Measurements from ENCODE around the gene LITAFD.
A peak's percentile ranks its signal among the peaks of the same experiment; 100 is the strongest.
"Not testable (repeated sequence)": the region's sequence is repeated elsewhere in the genome, so short reads cannot be mapped to it uniquely, and the experiment has no call there.

The LITAFD gene

DNA sequence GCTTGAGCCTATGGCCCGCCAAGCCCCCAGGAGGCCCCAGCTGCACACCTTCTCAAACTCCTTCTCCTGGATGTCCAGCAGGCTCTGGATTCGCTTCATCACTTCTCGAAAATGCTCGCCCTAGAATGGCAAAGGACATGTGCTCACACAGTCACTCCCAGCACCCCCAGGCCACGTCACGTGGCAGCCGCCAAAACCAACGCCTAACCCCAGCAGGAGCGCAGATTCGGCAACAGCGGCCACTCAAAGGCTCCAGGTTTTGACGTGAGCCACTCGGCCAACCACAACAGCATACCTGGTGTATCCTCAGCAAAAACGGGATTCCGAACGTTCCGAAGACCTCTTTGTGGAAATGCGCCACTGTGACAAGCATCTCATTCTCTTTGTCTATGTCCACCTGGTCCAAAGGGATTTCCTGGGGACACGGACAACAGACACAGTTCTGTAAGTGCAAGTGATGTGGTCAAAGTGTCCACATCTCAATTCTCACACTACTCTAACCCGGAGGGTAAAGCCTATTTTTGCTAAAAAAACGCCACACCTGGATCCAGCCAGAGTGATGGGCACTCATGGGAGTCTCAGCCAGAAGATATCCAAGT lies 12.7 kb downstream of the LITAFD start:
- no peak for DNase-seq (ENCODE audit: low spot score)

DNA sequence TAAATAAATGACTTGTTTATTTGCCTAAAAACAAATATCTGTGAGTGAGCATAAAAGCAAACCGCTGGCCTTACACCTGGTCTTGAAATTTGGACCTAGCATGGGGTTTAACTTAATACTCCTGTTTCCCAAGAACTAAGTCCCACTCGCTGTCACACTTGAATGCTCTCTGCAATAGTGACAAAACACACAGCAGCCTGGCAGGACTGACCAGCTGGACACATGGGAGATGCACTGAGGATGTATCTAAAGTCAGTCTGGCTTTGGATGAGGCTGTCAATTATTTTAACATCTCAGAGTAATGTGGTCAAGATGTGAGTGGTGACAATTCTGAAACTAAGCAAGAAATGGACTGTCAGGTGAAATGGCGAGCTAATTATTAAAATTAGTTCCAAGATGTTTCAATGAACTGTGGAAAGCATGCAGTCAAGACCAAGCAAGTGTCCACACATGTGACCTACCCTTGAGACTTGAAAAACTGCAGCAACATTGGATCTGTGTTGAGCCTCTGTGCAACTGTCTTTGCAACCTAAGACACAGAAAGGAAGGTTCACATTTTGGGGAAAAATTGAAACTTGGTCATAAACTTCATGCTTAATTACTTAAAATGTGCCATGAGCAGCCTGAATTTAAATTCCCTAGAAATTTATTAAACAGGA lies 16.6 kb downstream of the LITAFD start:
- DNase-seq (ENCODE audit: low spot score), result no peak

DNA sequence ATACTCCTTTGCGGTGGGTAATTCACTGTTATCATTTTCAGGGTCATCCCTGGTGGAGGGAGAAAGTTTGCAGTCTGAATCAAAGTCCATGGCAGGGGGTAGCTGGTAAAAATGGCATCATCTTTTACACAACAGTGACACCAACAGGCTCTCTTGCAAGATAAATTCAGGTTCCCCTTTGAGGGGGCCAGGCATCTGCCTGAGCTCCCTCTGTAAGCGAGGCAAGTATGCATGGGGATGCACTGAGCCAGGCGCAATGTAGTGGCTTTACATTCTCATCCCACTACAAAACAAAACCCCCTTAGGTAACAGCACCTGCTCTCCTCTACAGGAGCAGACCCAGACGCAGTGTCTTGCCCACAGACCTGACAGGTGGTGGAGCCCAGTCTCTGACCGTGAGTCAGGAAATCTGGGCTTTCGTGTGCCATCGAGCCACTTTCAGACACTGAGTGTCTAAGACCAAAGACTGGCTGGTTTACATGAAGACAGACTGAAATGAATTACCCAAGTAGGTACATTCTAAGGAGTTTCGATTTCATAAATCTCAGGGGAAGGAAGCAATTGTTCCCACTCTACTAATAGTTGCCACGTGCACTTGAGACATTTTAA lies 17.7 kb downstream of the LITAFD start:
- DNase-seq (ENCODE audit: low spot score), result no peak

DNA sequence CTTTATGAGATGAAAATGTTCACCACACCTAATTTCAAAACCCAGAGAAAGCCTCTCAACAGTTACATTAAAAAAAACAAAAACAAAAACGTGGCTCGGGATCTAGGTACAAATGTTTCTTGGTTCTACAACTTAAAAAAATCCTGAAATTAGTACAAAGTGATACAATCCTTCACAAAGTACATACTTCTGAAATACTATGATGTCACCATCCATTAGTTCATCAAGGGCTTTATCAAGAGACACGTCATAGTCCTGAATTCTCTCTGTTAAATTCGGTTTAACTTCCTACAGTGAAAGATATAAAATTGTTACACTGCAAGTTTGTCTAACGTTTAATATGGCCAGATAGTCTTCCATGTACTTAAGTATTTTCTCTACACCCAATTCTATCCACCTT lies 18.2 kb downstream of the LITAFD start:
- DNase-seq (ENCODE audit: low spot score), result no peak

DNA sequence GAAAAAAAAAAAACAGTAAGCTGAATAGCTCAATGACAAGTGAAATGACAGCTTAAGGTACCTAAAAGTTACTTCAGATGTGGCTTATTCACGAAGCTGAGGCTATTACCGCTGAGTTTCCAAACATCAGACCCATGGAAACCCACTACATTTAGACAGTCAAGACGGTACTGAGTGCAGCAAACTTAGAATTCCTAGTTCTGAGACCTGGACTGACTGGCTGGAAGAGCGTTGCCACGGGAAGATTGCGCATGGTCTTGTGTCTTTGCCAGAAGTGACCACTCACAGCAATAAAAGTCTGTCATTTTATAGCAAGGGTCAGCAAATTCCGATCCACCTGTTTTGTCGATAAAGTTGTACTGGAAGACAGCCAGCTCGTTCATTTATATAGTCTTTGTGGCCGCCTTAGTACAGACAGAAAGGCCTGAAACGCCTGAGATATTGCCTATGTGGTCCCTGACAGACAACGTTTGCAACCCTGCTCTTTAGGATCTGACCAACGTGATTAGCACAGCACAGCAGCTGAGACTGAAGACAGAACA lies 19.2 kb downstream of the LITAFD start:
- no peak for DNase-seq (ENCODE audit: low spot score)

DNA sequence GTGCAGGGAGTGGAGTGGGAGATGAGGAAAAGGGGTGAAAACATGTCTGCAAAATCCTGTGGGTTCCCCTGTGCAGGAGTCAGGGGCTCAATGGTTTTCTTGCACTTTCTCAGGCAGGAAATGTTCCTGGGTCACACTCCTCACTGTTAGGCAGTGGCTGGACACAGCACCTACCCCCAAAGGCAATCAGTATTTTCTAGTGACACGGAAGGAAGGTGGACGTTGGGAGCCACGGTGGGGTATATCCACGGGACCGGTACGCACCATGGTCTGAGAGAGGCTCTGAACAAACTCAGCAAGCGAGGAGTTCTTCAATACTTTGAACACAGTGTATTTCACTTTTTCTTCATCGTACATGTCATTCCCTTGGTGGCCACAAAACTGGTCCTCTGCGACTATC lies 20.9 kb downstream of the LITAFD start:
- no peak for DNase-seq (ENCODE audit: low spot score)

DNA sequence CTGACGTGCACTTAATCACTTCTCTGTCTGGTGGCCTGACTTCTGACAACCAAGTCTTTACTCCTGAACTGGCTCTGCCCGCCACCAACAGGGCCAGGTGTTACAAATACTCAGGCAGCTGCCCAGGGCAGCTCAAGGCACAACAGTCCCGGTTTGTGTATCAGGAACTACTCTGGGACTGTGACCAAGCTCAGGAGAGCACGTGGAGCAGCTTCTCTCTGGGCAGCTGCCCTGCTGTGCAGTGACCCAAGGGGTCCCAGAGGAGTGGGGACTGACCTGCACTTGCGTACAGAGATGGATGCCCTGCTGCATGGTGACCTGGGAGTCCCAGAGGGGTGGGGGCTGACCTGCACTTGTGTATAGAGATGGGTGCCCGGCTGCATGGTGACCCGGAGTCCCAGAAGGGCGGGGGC lies 21.9 kb downstream of the LITAFD start:
- DNase-seq (ENCODE audit: low spot score), result no peak

DNA sequence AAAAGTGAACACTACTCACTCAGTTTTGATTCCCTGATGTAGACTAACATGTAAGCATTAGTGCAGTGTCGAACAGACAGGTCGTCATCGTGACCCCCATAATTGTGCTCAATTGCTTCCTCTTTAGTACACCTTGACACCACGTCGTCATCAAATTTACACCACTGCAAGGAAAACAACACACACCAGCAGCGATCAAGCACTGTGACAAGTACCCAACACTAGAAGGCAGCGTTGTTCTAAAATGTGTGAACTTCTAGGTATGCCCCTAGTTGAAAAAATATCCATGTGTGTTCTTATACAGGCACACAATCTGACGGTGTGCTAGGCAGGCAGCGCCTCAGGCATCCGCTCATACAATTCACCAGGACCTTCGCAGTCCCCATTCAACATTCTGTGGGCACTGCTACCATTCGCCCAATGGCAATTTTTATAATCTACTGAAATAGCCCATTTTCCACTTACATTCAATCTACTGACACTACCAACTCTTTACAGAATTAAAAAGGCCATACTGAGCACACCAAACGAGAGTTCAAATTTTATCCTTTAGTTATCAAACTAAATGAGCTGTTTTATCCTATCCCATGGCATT lies 23.1 kb downstream of the LITAFD start:
- peak; percentile 39 for DNase-seq (ENCODE audit: low spot score)

DNA sequence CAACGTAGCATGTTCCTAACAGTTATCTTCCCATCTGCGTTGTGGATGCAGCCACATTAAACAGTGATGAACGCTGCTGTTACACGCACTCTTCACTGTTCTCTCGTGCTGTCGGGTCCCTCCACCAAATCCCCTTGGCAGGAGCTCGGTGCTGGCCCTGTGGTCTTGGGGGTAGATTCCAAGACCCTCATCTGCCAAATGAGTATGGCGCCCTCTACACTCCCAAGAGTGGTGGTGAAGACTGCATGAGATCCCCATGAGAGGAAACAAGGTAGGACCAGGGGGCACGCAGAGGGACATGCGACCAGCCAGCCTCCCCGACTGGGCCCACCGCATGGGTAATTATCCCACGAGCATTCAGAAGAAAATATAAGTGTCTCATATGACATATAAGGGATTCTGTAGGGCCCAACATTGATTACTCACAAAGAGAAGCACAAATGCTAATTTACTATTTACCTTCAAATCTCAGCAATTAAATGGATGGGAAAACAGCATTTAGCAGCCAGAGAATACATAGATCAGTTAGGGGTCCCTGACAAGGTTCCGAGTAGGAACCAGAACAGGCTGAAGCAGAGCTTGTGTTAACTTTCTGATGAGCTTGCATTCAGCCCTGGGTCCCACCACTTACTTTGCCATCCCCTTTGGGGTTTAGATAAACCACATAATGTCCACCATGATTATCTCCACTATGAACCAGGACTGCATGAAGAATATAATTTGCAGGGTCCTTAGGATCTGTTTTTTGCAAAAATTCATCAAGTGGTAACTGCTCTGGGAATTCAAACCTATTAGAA lies 23.8 kb downstream of the LITAFD start:
- no peak for DNase-seq (ENCODE audit: low spot score)

DNA sequence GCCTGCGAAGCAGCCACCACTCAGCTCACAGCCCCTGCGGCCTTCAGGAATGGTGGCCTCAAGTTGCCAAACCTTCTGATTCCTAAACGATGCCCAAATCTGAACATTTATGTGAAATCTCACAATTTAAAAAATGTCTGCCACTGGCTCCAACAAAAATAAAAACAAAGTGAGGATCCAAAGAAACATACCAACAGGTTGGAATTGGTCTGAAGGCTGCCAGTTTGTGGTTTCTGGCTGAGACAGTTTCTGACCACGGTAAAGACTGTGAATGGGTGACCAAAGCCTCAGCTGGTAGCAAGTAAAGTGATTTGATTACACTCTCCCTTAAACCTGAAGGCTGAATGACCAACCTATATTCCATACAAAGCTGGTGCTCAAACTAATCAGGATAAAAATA lies 24.9 kb downstream of the LITAFD start:
- DNase-seq (ENCODE audit: low spot score), result no peak

DNA sequence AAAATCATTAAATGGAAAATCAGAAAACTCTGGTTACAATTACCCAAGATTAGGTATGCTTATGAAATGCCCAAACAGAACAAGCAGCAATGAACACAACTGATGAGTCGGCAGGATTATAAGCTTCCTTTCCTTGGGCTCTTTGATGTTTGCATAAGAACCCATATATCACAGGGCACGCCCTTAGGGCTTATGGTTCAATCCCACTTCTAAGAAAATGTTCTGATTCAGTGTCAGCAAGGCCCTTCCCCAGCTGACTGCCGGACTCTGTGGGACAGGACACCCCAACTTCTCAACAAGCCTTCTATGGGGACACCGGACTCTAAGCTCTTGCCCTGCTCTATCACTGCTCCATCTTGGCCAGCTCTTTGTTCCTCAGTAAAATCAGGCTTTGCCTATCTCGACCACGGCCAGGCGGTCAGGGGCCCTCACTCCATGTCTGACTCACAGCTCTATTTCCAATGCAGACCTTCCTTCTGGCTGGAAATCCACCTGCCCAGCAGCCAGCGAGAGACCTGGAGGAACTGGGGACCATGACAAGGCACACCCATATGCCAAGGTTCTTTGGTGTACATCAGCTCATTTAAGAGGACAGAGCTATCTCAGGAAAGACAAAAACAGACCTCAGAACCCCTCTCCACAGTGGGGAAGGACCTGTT lies 26.8 kb downstream of the LITAFD start:
- no peak for DNase-seq (ENCODE audit: low spot score)

DNA sequence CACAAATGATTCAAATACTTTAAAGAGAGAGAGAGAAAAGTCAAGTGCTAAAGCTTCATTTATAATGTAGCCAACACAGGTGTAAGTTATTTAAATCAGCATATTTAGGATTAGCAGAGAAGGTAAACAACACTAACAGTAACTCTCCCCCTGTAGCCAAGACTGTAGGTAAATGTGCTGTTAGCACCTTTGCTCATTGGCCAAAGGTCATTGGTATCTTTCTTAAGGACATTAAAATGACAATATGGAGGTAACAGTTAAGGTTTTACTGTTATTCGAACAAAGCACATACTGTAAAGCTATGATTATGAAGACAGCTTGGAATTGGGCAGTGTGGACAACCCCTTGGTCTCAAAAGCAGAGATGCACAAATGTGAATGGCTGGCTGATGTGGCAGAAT lies 28.7 kb downstream of the LITAFD start:
- no peak for DNase-seq (ENCODE audit: low spot score)

DNA sequence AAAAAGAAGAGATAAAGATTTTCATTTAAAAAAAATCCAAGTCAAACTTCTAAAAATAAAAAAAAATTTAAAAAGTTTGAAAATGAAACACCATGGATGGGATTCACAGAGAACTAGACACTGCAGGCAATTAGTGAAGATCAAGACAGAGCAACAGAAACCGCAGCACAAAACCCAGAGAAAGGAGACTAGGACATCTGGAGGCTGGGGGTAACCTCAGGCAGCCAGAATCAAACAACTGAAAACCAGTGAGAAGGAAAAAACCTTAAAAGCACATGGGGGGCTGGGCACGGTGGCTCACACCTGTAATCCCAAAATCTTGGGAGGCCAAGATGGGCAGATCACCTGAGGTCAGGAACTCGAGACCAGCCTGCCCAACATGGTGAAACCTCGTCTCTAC lies 30.6 kb downstream of the LITAFD start:
- DNase-seq (ENCODE audit: low spot score), result no peak

DNA sequence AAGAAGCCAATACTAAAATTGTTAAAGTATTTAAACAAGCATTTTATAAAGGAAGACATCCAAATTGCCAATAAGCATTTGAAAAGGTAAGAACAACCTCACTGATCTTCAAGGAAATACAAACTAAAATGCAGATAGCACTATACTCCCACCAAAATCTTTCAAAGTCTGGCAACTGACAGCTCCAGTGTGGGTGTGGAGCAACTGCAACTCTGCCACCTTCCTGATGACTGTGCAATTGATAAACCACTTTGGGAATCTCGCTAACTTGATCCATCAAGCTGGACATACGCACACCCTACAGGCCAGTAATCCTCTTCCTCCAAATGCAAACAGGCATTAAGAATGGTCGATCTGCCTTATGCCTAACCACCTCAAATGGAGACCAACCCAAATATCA lies 31.9 kb downstream of the LITAFD start:
- DNase-seq (ENCODE audit: low spot score), result no peak

DNA sequence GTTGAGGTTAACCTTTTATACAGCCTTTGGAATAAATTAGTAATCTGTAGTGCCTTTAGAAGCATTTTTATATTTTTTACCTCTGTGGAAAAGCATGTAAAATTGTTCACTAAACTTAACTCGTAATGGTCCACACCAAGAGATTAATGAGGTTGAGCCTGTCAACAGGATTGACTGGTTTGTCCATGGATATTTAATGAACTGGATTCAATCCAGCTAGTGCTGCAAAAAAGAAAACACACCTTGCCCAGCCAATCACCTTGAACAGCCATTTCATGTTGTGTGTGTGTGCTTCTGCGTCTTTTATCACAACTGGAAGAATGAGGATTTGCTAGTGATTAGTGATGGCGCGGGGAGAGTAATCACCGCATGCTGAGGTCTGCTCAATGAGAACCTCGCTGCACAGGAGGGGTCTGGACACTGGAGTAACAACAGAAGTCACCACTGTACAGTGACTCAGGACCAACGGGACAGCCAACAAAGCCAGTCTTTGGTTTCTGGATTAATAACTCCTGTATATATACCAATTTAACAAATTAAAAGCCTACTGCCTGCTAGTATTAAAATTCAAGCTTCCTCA lies 33.7 kb downstream of the LITAFD start:
- DNase-seq (ENCODE audit: low spot score), result no peak

DNA sequence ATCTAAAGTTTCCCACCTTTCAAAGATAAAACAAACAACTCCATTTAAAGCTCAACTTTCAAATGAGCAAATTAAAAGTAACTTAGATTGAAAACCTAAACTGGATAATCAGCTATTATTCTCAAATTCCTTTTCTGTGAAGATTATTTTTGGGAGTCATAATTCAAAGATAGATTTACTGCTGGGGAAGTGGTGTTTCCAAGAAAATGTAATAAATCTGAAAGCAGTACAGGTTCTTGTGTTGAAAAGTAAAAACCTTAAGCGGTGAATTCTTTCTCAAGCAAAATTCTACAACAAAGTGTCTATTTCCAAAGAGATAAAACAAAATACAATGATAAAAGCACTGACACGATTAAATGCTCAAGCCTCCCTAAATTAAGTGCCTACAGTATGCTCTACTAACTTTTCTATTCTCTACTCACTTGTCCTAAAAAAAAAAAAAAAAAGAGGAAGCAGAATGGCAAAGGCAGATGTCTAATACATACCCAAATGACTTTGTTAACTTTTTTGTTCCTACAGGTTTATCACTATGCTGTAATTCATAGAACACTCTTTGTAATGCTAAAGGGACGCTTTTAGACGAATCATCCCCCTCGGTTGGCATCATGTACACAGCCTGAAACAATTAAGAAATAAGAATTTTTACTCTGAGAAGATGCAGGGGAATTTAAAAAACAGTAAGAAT lies 34.5 kb downstream of the LITAFD start:
- no peak for DNase-seq (ENCODE audit: low spot score)

DNA sequence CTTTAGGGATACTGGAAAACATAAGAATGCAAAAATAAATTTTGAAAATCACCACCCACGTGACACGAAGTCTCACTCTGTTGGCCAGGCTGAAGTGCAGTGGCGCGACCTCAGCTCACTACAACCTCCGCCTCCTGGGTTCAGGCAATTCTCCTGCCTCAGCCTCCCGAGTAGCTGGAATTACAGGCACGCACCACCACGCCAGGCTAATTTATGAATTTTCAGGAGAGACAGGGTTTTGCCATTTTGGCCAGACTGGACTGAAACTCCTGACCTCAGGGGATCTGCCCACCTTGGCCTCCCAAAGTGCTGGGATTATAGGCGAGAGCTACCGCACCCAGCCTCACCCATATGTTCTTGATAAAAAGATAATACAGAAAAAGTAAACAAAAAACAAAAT lies 35.2 kb downstream of the LITAFD start:
- DNase-seq (ENCODE audit: low spot score), result not testable (repeated sequence)

DNA sequence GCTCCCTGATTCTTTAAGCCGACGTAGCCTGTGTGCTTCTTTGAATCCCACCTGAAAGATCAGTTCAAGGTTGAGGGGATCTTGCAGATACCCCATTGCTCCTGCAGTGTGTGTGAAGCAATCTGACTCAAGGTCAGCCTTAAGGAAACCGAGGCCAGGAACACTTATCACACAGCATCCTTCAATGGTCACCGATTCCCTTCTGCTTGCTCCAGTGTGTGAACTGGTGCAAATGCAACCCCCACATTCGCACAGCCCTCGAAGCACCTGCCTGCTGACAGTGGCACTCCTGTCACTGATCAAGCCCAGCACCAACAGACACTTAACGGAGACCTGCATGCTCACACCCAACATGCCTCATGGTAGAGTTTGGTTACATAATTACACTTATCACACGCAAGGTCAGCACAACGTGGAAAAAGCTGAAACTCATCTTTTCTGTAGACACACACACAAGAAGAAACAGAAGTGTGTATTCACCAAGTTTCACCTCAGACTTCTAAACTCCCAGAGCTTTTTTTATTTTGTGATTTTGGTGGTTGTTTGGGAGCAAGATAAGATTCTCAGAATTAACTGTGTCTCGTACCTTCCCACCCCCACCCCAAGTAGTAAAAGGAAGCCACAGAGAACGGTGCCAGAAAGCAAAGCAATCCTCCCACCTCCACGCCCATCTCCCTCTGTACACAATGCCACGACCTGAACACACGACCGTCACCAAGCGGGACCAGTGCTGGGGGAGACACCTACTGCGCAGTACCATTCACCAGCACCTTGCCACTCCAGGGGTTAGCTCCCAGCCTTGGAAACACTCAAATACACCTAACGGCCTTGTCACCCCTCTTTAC lies 37.2 kb downstream of the LITAFD start:
- DNase-seq (ENCODE audit: low spot score), result no peak

DNA sequence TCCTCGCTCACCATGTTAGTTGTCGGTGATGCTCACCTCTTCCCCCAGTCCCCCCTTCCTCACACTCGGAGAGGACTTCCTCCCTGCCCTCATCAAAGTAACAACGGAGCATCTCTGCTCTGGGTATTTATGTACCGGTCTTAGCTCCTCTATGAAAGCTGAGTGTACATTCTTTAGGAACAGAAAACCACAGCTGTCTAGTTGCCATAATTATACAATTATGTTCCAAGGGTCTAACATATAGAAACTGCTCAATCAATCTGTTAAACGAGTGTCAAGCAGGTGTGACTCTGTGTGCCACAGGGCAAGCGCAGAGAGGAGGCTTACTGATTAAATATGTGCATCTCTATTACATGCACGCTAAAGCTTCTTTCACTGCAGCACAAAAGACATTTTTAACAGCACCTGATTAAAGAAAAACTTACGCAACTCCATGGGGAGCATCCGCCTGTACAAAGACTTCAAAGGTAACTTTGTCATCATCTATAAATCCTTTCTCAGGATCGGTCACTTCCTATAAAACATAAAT lies 37.8 kb downstream of the LITAFD start:
- no peak for DNase-seq (ENCODE audit: low spot score)

Measured in HuH-7 (cell line).